GM23338 (cell line): Measurements from ENCODE around the gene HRH3. TPM values are rescaled to one million over a fixed set of nuclear protein-coding genes. Genes with fewer than 3 reads are reported as not detected.

Experiments
- ATAC-seq: fragments of 200-7000 bp; cut with Tn5 transposase; 3 replicates; pipeline ENCODE4 v1.9.1; 2020
- DNase-seq: peaks from one replicate; pipeline ENCODE4 v3.0.0-alpha.2; 2015; ENCODE audit warnings: low spot score
- H2AFZ ChIP-seq: fragments of 200-600 bp; sonication (generic); 2 replicates; pipeline ENCODE4 v1.8.0; 2016; ENCODE audit warnings: antibody characterized with exemption, mild to moderate bottlenecking, moderate library complexity
- H3F3A ChIP-seq: fragments of 200-600 bp; sonication (generic); replicated peaks from 2 replicates; pipeline ENCODE4 v1.8.0; 2017; ENCODE audit warnings: antibody characterized with exemption, mixed run types, low read depth
- H3K27ac ChIP-seq: fragments of 200-600 bp; sonication (generic); 2 replicates; pipeline ENCODE4 v1.6.1; 2016; ENCODE audit warnings: low read depth
- H3K27me3 ChIP-seq: fragments of 200-600 bp; sonication (generic); 2 replicates; pipeline ENCODE4 v1.8.0; 2016; ENCODE audit warnings: mild to moderate bottlenecking, mixed run types, moderate library complexity; ENCODE audit not compliant: insufficient read depth
- H3K36me3 ChIP-seq: fragments of 200-600 bp; sonication (generic); 2 replicates; pipeline ENCODE4 v1.8.0; 2016; ENCODE audit warnings: mild to moderate bottlenecking; ENCODE audit not compliant: insufficient read depth
- H3K4me1 ChIP-seq: fragments of 200-600 bp; sonication (generic); 2 replicates; pipeline ENCODE4 v1.8.0; 2016; ENCODE audit warnings: mild to moderate bottlenecking, moderate library complexity; ENCODE audit not compliant: insufficient read depth
- H3K4me2 ChIP-seq: fragments of 200-600 bp; sonication (generic); 2 replicates; pipeline ENCODE4 v1.7.1; 2017; ENCODE audit warnings: mixed run types
- H3K4me3 ChIP-seq: fragments of 200-600 bp; sonication (generic); 2 replicates; pipeline ENCODE4 v1.6.1; 2016; ENCODE audit warnings: mixed run types
- H3K79me2 ChIP-seq: fragments of 200-600 bp; sonication (generic); replicated peaks from 2 replicates; pipeline ENCODE4 v1.8.0; 2017; ENCODE audit warnings: mild to moderate bottlenecking; ENCODE audit not compliant: insufficient read depth
- H3K9me2 ChIP-seq: fragments of 200-600 bp; sonication (generic); 2 replicates; pipeline ENCODE4 v1.8.0; 2017; ENCODE audit not compliant: insufficient read depth
- H4K20me1 ChIP-seq: fragments of 200-600 bp; sonication (generic); replicated peaks from 2 replicates; pipeline ENCODE4 v1.8.0; 2017; ENCODE audit warnings: mild to moderate bottlenecking; ENCODE audit not compliant: insufficient read depth
- H3K27ac Mint-ChIP-seq: 2 replicates; pipeline ENCODE4 v1.8.0; 2020; ENCODE audit warnings: inconsistent platforms, mild to moderate bottlenecking, moderate library complexity, mixed read lengths
- H3K27me3 Mint-ChIP-seq: 3 replicates; pipeline ENCODE4 v1.8.0; 2022; ENCODE audit warnings: low read depth, mild to moderate bottlenecking, moderate library complexity, mixed read lengths, inconsistent platforms; ENCODE audit not compliant: insufficient read depth, poor library complexity
- H3K36me3 Mint-ChIP-seq: 3 replicates; pipeline ENCODE4 v1.8.0; 2021; ENCODE audit warnings: low read depth, mild to moderate bottlenecking, inconsistent platforms, moderate library complexity, mixed read lengths
- H3K4me1 Mint-ChIP-seq: 3 replicates; pipeline ENCODE4 v1.8.0; 2020; ENCODE audit warnings: mild to moderate bottlenecking, inconsistent platforms, mixed read lengths
- H3K4me3 Mint-ChIP-seq: 3 replicates; pipeline ENCODE4 v1.8.0; 2021; ENCODE audit warnings: moderate library complexity, mild to moderate bottlenecking, inconsistent platforms, mixed read lengths
- H3K9me3 Mint-ChIP-seq: 3 replicates; pipeline ENCODE4 v1.8.0; 2020; ENCODE audit warnings: moderate library complexity, mild to moderate bottlenecking, inconsistent platforms, mixed read lengths
- CREB1 ChIP-seq: fragments of 250-450 bp; sonication (Bioruptor Pico); IDR thresholded peaks from 2 replicates; pipeline ENCODE4 v1.5.0; 2020; ENCODE audit warnings: low read depth, mild to moderate bottlenecking, moderate library complexity
- CTCF ChIP-seq, 2 experiments: fragments of 200-600 bp in 1 of 2; sonication (generic) in 1 of 2; conservative IDR thresholded peaks; 2 replicates each; pipeline versions ENCODE4 v1.5.1 to v1.6.1; 2016 to 2017; ENCODE audit warnings: antibody characterized with exemption in 2 of 2, low read depth in 2 of 2, mild to moderate bottlenecking in 2 of 2, moderate library complexity in 1 of 2
- EZH2 ChIP-seq: fragments of 200-600 bp; sonication (generic); IDR thresholded peaks from one replicate; pipeline ENCODE4 v1.8.0; 2017; ENCODE audit warnings: antibody characterized with exemption, mild to moderate bottlenecking, low read depth; ENCODE audit not compliant: unreplicated experiment
- JUNB ChIP-seq: IDR thresholded peaks from one replicate; pipeline ENCODE4 v1.6.1; 2016; ENCODE audit warnings: antibody characterized with exemption; ENCODE audit not compliant: unreplicated experiment
- NANOG ChIP-seq: IDR thresholded peaks from 2 replicates; pipeline ENCODE4 v1.6.1; 2016; ENCODE audit warnings: antibody characterized with exemption, borderline replicate concordance
- STAT1 ChIP-seq: IDR thresholded peaks from one replicate; pipeline ENCODE4 v1.6.1; 2016; ENCODE audit warnings: antibody characterized with exemption; ENCODE audit not compliant: unreplicated experiment
- ZNF114 ChIP-seq: fragments of 250-450 bp; sonication (Bioruptor Pico); IDR thresholded peaks from 2 replicates; pipeline ENCODE4 v1.5.0; 2020; ENCODE audit warnings: mild to moderate bottlenecking, moderate library complexity
- polyA plus RNA-seq: library from polyadenylated mRNA; unstranded; fragments of >200 nt; fragmentation: Nextera tagmentation; extraction: Ambion mirVana; gene quantifications from 2 replicates; pipeline ENCODE4 v1.2.1, GENCODE V29; 2016
- total RNA-seq: library from RNA; depleted of rRNA; stranded (reverse); fragments of >200 nt; shearing (Covaris generic); gene quantifications from 2 replicates; pipeline ENCODE4 v1.2.3, GENCODE V29; 2014
- TF ChIP-seq, protein P1 (sequence below): fragments of 250-450 bp; sonication (Bioruptor Pico); IDR thresholded peaks from 2 replicates; pipeline ENCODE4 v1.5.0; 2020; ENCODE audit warnings: mild to moderate bottlenecking, moderate library complexity
- TF ChIP-seq, protein P2 (sequence below): IDR thresholded peaks from one replicate; pipeline ENCODE4 v1.6.1; 2018; ENCODE audit warnings: antibody characterized with exemption; ENCODE audit not compliant: unreplicated experiment

The HRH3 gene
- total and polyA plus RNA-seq, 2 experiments from 2014 or later, result 1.5 to 5.2 TPM

GRCh38 chr20:62192635-62193034 is 27.4 kb downstream of the HRH3 start (continued):
- TF ChIP-seq, protein P1, sequence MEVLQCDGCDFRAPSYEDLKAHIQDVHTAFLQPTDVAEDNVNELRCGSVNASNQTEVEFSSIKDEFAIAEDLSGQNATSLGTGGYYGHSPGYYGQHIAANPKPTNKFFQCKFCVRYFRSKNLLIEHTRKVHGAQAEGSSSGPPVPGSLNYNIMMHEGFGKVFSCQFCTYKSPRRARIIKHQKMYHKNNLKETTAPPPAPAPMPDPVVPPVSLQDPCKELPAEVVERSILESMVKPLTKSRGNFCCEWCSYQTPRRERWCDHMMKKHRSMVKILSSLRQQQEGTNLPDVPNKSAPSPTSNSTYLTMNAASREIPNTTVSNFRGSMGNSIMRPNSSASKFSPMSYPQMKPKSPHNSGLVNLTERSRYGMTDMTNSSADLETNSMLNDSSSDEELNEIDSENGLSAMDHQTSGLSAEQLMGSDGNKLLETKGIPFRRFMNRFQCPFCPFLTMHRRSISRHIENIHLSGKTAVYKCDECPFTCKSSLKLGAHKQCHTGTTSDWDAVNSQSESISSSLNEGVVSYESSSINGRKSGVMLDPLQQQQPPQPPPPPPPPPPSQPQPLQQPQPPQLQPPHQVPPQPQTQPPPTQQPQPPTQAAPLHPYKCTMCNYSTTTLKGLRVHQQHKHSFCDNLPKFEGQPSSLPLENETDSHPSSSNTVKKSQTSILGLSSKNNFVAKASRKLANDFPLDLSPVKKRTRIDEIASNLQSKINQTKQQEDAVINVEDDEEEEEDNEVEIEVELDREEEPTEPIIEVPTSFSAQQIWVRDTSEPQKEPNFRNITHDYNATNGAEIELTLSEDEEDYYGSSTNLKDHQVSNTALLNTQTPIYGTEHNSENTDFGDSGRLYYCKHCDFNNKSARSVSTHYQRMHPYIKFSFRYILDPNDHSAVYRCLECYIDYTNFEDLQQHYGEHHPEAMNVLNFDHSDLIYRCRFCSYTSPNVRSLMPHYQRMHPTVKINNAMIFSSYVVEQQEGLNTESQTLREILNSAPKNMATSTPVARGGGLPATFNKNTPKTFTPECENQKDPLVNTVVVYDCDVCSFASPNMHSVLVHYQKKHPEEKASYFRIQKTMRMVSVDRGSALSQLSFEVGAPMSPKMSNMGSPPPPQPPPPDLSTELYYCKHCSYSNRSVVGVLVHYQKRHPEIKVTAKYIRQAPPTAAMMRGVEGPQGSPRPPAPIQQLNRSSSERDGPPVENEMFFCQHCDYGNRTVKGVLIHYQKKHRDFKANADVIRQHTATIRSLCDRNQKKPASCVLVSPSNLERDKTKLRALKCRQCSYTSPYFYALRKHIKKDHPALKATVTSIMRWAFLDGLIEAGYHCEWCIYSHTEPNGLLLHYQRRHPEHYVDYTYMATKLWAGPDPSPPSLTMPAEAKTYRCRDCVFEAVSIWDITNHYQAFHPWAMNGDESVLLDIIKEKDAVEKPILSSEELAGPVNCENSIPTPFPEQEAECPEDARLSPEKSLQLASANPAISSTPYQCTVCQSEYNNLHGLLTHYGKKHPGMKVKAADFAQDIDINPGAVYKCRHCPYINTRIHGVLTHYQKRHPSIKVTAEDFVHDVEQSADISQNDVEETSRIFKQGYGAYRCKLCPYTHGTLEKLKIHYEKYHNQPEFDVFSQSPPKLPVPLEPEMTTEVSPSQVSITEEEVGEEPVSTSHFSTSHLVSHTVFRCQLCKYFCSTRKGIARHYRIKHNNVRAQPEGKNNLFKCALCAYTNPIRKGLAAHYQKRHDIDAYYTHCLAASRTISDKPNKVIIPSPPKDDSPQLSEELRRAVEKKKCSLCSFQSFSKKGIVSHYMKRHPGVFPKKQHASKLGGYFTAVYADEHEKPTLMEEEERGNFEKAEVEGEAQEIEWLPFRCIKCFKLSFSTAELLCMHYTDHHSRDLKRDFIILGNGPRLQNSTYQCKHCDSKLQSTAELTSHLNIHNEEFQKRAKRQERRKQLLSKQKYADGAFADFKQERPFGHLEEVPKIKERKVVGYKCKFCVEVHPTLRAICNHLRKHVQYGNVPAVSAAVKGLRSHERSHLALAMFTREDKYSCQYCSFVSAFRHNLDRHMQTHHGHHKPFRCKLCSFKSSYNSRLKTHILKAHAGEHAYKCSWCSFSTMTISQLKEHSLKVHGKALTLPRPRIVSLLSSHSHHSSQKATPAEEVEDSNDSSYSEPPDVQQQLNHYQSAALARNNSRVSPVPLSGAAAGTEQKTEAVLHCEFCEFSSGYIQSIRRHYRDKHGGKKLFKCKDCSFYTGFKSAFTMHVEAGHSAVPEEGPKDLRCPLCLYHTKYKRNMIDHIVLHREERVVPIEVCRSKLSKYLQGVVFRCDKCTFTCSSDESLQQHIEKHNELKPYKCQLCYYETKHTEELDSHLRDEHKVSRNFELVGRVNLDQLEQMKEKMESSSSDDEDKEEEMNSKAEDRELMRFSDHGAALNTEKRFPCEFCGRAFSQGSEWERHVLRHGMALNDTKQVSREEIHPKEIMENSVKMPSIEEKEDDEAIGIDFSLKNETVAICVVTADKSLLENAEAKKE (CRISPR knock-in tag), result no peak
- TF ChIP-seq ZNF114 (no peak), CTCF (conservative IDR thresholded peaks at IDR 0.05; ENCODE audit: low read depth in 2 of 2) (no peak), EZH2 (no peak), STAT1 (no peak)

DNA sequence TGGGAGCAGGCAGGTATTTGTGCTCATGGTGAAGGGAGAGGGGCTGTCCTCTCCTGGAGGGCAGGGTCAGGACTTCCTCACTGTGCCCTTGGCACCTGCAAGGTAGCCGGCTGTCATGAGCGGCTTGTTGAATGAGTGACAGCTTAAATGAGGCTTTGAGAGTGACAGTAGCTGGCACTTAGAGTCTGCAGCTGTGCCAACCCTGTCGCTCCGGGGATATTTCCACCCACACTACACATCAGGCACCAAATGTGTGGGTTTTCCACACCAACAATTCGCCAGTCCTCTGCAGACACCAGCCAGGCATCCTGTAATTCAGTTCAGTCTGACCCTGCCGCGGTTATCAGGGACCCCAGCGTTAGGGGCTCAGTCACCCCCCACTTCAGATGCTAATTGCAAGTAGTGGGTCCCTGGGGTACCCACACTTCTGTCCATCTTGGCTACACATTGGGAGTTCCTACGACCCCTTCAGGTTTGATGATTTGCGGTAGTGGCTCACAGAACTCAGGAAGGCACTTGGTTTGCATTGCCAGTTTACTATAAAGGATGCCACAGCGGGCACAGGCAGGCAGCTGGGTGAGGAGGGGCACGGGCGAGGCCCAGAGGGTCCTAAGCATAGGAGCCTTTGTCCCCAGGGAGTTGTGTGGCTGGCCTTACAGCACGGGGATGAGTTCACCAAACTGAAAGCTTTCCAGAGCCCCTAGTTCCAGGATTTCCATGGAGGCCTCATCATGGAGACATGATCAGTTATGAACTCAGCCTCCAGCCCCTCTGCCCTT is 28.1 kb downstream of the HRH3 start:
- no peaks in the 10 kb centered on the region for H3K9me2 ChIP-seq
- peaks cover 3% of the 10 kb centered on the region for H3K27me3 Mint-ChIP-seq
- H3K4me3 ChIP-seq, result no peak overlapping the region
- H3K4me1 Mint-ChIP-seq, result no peaks in the 10 kb centered on the region
- peaks cover 14% of the 10 kb centered on the region for H4K20me1 ChIP-seq
- H3K27ac Mint-ChIP-seq, result no peak overlapping the region
- DNase-seq (no peak), ATAC-seq (no peak)
- peaks cover 8% of the 10 kb centered on the region for H3K36me3 Mint-ChIP-seq
- H3F3A ChIP-seq, result no peaks in the 10 kb centered on the region
- H3K4me2 ChIP-seq, result no peak overlapping the region
- no peaks in the 10 kb centered on the region for H3K27me3 ChIP-seq
- no peak overlapping the region for H2AFZ ChIP-seq
- H3K4me1 ChIP-seq, result no peaks in the 10 kb centered on the region
- H3K36me3 ChIP-seq, result no peaks in the 10 kb centered on the region; the same call in 1 of the 2 replicates
- H3K4me3 Mint-ChIP-seq, result no peak overlapping the region
- H3K27ac ChIP-seq, result 0 out of 2 replicates have a peak overlapping the region, but pooled peaks have one; percentile 6
- peaks cover 30% of the 10 kb centered on the region for H3K79me2 ChIP-seq
- H3K9me3 Mint-ChIP-seq, result no peaks in the 10 kb centered on the region
- TF ChIP-seq JUNB (no peak), CTCF (conservative IDR thresholded peaks at IDR 0.05; ENCODE audit: low read depth in 2 of 2) (no peak), CREB1 (CRISPR knock-in tag) (no peak), NANOG (no peak)
- TF ChIP-seq, protein P2, sequence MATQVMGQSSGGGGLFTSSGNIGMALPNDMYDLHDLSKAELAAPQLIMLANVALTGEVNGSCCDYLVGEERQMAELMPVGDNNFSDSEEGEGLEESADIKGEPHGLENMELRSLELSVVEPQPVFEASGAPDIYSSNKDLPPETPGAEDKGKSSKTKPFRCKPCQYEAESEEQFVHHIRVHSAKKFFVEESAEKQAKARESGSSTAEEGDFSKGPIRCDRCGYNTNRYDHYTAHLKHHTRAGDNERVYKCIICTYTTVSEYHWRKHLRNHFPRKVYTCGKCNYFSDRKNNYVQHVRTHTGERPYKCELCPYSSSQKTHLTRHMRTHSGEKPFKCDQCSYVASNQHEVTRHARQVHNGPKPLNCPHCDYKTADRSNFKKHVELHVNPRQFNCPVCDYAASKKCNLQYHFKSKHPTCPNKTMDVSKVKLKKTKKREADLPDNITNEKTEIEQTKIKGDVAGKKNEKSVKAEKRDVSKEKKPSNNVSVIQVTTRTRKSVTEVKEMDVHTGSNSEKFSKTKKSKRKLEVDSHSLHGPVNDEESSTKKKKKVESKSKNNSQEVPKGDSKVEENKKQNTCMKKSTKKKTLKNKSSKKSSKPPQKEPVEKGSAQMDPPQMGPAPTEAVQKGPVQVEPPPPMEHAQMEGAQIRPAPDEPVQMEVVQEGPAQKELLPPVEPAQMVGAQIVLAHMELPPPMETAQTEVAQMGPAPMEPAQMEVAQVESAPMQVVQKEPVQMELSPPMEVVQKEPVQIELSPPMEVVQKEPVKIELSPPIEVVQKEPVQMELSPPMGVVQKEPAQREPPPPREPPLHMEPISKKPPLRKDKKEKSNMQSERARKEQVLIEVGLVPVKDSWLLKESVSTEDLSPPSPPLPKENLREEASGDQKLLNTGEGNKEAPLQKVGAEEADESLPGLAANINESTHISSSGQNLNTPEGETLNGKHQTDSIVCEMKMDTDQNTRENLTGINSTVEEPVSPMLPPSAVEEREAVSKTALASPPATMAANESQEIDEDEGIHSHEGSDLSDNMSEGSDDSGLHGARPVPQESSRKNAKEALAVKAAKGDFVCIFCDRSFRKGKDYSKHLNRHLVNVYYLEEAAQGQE, result no peak
